Panc1 (cell line): ENCODE measurements around the gene DNAJC24. TPM values are rescaled to one million over a fixed set of nuclear protein-coding genes. Genes with fewer than 3 reads are reported as not detected.
"Not testable (repeated sequence)": the region's sequence is repeated elsewhere in the genome, so short reads cannot be mapped to it uniquely, and the experiment has no call there.

Source experiments
- ATAC-seq: fragments of 200-7000 bp; cut with Tn5 transposase; 2 replicates; pipeline ENCODE4 v1.9.1; 2020; ENCODE audit warnings: mild to moderate bottlenecking, moderate library complexity
- Bru-seq: library from RNA; stranded (reverse); fragments of 400-500 nt; gene quantifications from one replicate; lab custom pipeline; 2021; lab: Mats Ljungman, UMichigan
- BruChase-seq, 2 experiments: library from RNA; stranded (reverse); fragments of 400-500 nt; gene quantifications; one replicate each; lab custom pipeline; 2021; lab: Mats Ljungman, UMichigan
- BruUV-seq: library from RNA; stranded (reverse); fragments of 400-500 nt; replicated peaks from 2 replicates; lab custom pipeline; 2021; lab: Mats Ljungman, UMichigan
- CTCF ChIA-PET: fragments of 300-600 bp; sonication (Branson Sonifier 250); formaldehyde crosslinking; loops from one replicate; lab custom pipeline; 2022; ENCODE audit warnings: antibody characterized with exemption; lab: Charles Lee
- POLR2A ChIA-PET: fragments of 300-600 bp; sonication (Branson Sonifier 250); formaldehyde crosslinking; loops from one replicate; lab custom pipeline; 2022; ENCODE audit warnings: antibody characterized with exemption; lab: Charles Lee
- DNase-seq: peaks from one replicate; pipeline ENCODE4 v3.0.0-alpha.2; 2010; ENCODE audit warnings: low read depth, low spot score
- H3K27ac ChIP-seq: 2 replicates; pipeline ENCODE4 v1.5.1; 2011; ENCODE audit warnings: mild to moderate bottlenecking, low read length, inconsistent platforms
- H3K27me3 ChIP-seq: fragments of 200-500 bp; sonication (Bioruptor generic); 2 replicates; pipeline ENCODE4 v1.6.0; 2014; ENCODE audit warnings: low read length, inconsistent platforms; ENCODE audit not compliant: control insufficient read depth, insufficient read depth
- H3K36me3 ChIP-seq: fragments of 200-500 bp; sonication (Bioruptor generic); 2 replicates; pipeline ENCODE4 v1.5.1; 2014; ENCODE audit warnings: inconsistent platforms, mild to moderate bottlenecking, low read length, moderate library complexity; ENCODE audit not compliant: control insufficient read depth, insufficient read depth
- H3K4me1 ChIP-seq: 2 replicates; pipeline ENCODE4 v1.5.1; 2011; ENCODE audit warnings: inconsistent platforms, mild to moderate bottlenecking, low read length, moderate library complexity; ENCODE audit not compliant: control insufficient read depth, insufficient read depth
- H3K4me3 ChIP-seq, 2 experiments: 2 replicates each; pipeline ENCODE4 v1.5.1; 2011 to 2012; ENCODE audit warnings: low read depth in 2 of 2, low read length in 2 of 2, mild to moderate bottlenecking in 2 of 2, inconsistent platforms in 1 of 2, moderate library complexity in 1 of 2
- H3K9me3 ChIP-seq: fragments of 200-500 bp; sonication (Bioruptor generic); 2 replicates; pipeline ENCODE4 v1.5.1; 2014; ENCODE audit warnings: low read depth, mild to moderate bottlenecking, inconsistent platforms, low read length, moderate library complexity; ENCODE audit not compliant: control insufficient read depth, insufficient read depth
- POLR2AphosphoS5 ChIP-seq: IDR thresholded peaks from 2 replicates; pipeline ENCODE4 v1.6.1; 2012; ENCODE audit warnings: mild to moderate bottlenecking, low read depth, low read length, moderate library complexity
- REST ChIP-seq, 2 experiments: IDR thresholded peaks; 2 replicates each; pipeline ENCODE4 v1.6.1; 2011 to 2012; ENCODE audit warnings: low read depth in 2 of 2, control low read depth in 1 of 2, low read length in 1 of 2, mild to moderate bottlenecking in 1 of 2, moderate library complexity in 1 of 2; ENCODE audit not compliant: insufficient read depth in 1 of 2
- SIN3A ChIP-seq: IDR thresholded peaks from 2 replicates; pipeline ENCODE4 v1.6.1; 2012; ENCODE audit warnings: low read depth, mild to moderate bottlenecking, low read length, moderate library complexity, borderline replicate concordance; ENCODE audit not compliant: insufficient read depth
- in situ Hi-C: cut with HindIII; loops from 2 replicates; pipeline ENCODE4 v1.10.0; 2016; ENCODE audit warnings: low sequenced_read_pairs, low pct_unique_long_range_greater_than_20kb
- intact Hi-C: fragments of 100-400 bp; cut with micrococcal nuclease; formaldehyde crosslinking; loops from one replicate; pipeline ENCODE4 v1.10.0; 2022; ENCODE audit not compliant: unreplicated experiment
- long read RNA-seq: library from polyadenylated mRNA; unstranded; transcript quantifications from one replicate; pipeline ENCODE4 v2.0.0, GENCODE V29; 2021; ENCODE audit not compliant: unreplicated experiment
- polyA plus RNA-seq: library from polyadenylated mRNA; unstranded; fragments of >200 nt; gene quantifications from one replicate; pipeline ENCODE4 v1.2.1, GENCODE V29; 2012; ENCODE audit warnings: missing spikeins; ENCODE audit not compliant: insufficient read length
- total RNA-seq: library from RNA; stranded (reverse); gene quantifications from one replicate; pipeline ENCODE4 v1.2.1, GENCODE V29; 2021; ENCODE audit not compliant: unreplicated experiment
- TF ChIP-seq, protein P1 (sequence below): fragments of 450-650 bp; IDR thresholded peaks from 2 replicates; pipeline ENCODE4 v1.5.1; 2017; ENCODE audit warnings: mild to moderate bottlenecking

DNAJC24 gene
- total RNA-seq (15.7 TPM), Bru-seq, nascent RNA (percentile 72 among the genes with signal in this experiment), BruChase-seq, experiment 1, labeled RNA remaining after a 2-hour chase (percentile 66 among the genes with signal in this experiment), BruChase-seq, experiment 2, labeled RNA remaining after a 6-hour chase (percentile 65 among the genes with signal in this experiment)
- polyA plus RNA-seq, result 9.7 TPM
- long read RNA-seq, partial matches to known transcripts, result 3 of 14 reads
- long read RNA-seq, other reads (novel, unspliced or antisense), result 7 of 14 reads

GRCh38 chr11:31369348-31370329, at the start of gene DNAJC24, which contains the start of gene DCDC1:
DNAJC24 (plus strand) TSS chr11:31369860; CDS start chr11:31370749, 889 bp downstream.
DCDC1 (minus strand) TSS chr11:31369739; CDS start chr11:31328280, 41,459 bp downstream.
- ATAC-seq (peak; percentile 100), DNase-seq (peak; percentile 52)
- BruUV-seq, result no TSS peak
- POLR2A ChIA-PET, result interaction anchor here (0.7 kb wide), 1 partner anchor 1505 kb away, joined by 5 read pairs; no protein-coding TSS in a partner anchor
- in situ Hi-C loops, result no loop called here
- Histone ChIP-seq H3K4me3 (peak within 1 kb of the TSS; percentile 97 to 98), H3K9me3 (no peaks in the 10 kb centered on the region), H3K27ac (peak within 1 kb of the TSS; percentile 93), H3K27me3 (peaks cover 9% of the 10 kb centered on the region), H3K4me1 (peaks cover 6% of the 10 kb centered on the region; the same call in 1 of the 2 replicates), H3K36me3 (peaks cover 6% of the 10 kb centered on the region)
- intact Hi-C loops, result no loop called here
- CTCF ChIA-PET, result no interaction called here
- TF ChIP-seq, protein P1, sequence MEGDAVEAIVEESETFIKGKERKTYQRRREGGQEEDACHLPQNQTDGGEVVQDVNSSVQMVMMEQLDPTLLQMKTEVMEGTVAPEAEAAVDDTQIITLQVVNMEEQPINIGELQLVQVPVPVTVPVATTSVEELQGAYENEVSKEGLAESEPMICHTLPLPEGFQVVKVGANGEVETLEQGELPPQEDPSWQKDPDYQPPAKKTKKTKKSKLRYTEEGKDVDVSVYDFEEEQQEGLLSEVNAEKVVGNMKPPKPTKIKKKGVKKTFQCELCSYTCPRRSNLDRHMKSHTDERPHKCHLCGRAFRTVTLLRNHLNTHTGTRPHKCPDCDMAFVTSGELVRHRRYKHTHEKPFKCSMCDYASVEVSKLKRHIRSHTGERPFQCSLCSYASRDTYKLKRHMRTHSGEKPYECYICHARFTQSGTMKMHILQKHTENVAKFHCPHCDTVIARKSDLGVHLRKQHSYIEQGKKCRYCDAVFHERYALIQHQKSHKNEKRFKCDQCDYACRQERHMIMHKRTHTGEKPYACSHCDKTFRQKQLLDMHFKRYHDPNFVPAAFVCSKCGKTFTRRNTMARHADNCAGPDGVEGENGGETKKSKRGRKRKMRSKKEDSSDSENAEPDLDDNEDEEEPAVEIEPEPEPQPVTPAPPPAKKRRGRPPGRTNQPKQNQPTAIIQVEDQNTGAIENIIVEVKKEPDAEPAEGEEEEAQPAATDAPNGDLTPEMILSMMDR, result no peak
- TF ChIP-seq SIN3A, result peak; percentile 96
- TF ChIP-seq POLR2AphosphoS5, result peak; percentile 90
- TF ChIP-seq REST (IDR thresholded peaks at IDR 0.05; ENCODE audit: insufficient read depth in 1 of 2, low read depth in 2 of 2, low read length in 1 of 2), result peak in 1 of 2 experiments; percentile 64; a peak in 1 of 4 replicates

DNA sequence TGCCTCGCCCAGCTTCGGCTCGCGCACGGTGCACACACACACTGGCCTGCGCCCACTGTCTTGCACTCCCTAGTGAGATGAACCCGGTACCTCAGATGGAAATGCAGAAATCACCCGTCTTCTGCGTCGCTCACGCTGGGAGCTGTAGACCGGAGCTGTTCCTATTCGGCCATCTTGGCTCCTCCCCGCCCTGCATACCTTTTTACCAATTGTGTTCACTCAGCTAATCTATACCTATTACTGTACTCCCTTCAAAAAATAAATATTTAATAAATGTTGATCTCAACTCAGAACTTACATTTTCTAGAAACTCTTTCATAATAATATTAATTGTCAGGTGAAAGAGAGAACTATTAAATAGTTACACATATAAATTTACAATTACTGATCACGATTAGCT, 48.2 kb upstream of the DNAJC24 start:
- in situ Hi-C loops, CTCF ChIA-PET, ATAC-seq, DNase-seq, H3K27me3 ChIP-seq, H3K27ac ChIP-seq, intact Hi-C loops, H3K4me1 ChIP-seq, H3K9me3 ChIP-seq, BruUV-seq, H3K36me3 ChIP-seq, POLR2A ChIA-PET, H3K4me3 ChIP-seq: not testable (repeated sequence)
